ENCODE results near the gene SCD5. TPM values are rescaled to one million over a fixed set of nuclear protein-coding genes. Genes with fewer than 3 reads are reported as not detected.

The SCD5 gene
- total RNA-seq, 1 donor: 1.0 TPM

DNA sequence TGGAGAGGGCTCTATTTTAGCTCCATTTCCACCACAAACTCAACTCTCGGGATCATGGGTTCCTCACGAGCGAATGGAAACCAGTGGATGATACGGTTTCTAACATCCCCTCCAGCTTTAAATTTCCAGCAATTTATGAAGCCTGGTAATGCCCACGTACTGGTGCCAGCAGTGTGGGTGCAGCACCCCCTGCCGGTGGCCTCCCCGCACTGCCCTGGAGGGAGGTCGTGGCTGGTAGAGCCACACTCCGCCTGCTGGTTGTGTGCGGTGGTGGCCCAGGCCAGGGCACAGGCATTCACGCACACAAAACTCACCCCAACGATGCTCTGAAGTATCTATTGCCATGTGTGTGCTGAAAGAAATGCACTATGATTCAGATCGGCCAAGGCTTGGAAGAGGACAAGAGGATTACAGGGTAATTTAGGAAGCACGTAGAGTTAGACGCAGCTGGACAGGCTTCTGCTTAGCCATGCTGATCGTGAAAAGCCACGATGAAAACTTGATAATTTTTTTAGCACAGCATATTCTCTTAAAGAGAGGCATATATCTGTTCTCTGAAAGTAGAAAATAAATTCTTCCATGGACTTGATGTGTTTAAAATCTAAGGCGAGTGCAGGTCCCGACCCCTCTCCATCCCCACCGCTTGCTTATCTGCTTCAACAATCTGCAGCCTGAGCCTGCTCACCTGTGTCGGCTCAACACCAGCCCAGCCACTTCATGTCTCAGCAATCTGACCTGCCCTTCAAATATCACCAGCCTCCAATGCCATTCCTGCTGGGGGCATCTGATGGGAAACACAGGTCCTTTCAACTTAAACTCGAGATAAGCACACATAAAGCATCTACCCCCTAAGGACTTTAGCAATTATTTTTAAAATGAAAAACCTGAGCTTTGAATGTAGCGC, 59.1 kb downstream of the SCD5 start:
- no peak overlapping the region for H3K4me3 ChIP-seq (ENCODE audit: low read length)
- H3K9me3 ChIP-seq (ENCODE audit: low read depth, low read length): no peaks in the 10 kb centered on the region
- H3K4me1 ChIP-seq (ENCODE audit: insufficient read depth, low read length): no peaks in the 10 kb centered on the region
- H3K27me3 ChIP-seq (ENCODE audit: insufficient read depth, low read length): no peaks in the 10 kb centered on the region

DNA sequence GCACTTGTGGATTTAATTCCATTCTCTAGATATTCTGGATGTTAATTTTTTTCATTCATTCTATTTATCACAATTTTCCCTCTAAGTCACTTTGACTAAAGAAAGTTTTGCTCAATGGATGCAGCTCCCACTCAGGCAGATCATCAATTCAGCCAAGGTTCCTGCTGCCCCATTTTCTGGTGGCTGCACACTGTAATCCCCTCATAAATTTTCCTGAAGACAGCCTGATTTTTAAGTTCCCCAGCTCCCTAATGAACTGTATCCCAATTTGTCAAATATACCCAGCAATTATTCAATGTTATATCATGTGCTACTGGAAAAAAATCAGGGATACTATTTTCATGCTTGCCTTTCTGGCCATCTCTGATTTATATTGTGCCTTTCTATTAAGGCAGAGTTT, 61.2 kb downstream of the SCD5 start:
- Histone ChIP-seq H3K4me1 (ENCODE audit: insufficient read depth, low read length) (no peaks in the 10 kb centered on the region), H3K4me3 (ENCODE audit: low read length) (no peak overlapping the region), H3K27me3 (ENCODE audit: insufficient read depth, low read length) (no peaks in the 10 kb centered on the region), H3K9me3 (ENCODE audit: low read depth, low read length) (no peaks in the 10 kb centered on the region)

DNA sequence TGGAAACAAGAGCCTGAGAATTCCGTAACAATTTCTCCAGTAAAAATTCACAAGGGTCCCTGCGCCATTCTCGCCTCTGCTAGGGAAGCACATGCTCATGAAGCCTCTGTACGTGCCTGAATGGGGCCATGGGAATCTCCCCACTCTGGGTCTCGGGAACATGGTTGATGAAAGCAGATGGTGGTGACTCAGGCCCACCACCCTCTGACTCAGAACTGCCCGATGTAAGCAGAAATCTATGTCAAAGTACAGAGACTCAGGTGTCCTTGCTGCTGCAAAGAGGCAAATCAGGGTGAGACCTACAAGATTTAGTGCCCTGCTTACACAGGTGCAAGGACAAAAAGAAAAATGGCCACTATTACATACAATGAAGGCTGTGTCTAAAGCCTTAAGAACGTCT, 65.0 kb downstream of the SCD5 start:
- H3K4me1 ChIP-seq (ENCODE audit: insufficient read depth, low read length): no peaks in the 10 kb centered on the region
- H3K9me3 ChIP-seq (ENCODE audit: low read depth, low read length): no peaks in the 10 kb centered on the region
- H3K4me3 ChIP-seq (ENCODE audit: low read length): no peak overlapping the region
- no peaks in the 10 kb centered on the region for H3K27me3 ChIP-seq (ENCODE audit: insufficient read depth, low read length)

DNA sequence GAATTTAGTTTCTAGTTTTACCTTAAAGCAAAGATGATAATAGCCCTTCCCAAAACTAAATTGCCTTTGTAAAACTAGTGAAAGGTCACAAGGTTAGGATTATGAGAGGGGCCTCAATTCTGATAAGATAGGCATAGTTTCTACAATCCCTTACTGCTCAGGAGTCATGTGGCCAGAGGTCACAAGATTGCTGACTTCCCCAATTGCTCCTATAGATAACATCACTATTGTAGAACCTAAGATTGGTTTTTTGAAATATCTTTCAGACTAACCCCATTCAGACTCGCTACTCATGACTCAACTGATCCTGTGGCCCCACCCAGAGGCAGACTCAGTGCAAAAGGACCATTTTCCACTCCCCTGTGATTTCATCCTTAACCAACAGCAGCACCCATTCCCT, 70.3 kb downstream of the SCD5 start:
- Histone ChIP-seq H3K4me3 (ENCODE audit: low read length) (no peak overlapping the region), H3K9me3 (ENCODE audit: low read depth, low read length) (no peaks in the 10 kb centered on the region), H3K4me1 (ENCODE audit: insufficient read depth, low read length) (no peaks in the 10 kb centered on the region), H3K27me3 (ENCODE audit: insufficient read depth, low read length) (no peaks in the 10 kb centered on the region)

DNA sequence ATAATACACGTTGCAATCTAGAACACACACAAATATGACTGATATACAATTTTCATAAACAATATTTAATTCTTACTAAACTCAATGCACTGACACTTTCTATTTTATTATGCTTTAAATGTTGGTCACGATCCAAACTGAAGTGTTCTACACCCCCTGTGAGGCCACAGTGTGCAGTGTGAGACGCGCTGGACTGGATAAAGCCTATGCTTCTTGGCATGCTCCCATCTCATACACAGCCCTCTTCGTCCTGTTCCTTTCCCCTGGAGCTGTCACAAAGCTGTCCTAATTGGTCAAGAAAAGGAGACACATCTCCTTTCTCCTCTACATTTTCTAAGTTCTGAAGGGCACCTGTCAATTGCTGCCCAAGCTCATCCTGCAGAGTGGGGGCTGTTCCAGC, 72.0 kb downstream of the SCD5 start:
- H3K4me1 ChIP-seq (ENCODE audit: insufficient read depth, low read length): no peaks in the 10 kb centered on the region
- no peaks in the 10 kb centered on the region for H3K9me3 ChIP-seq (ENCODE audit: low read depth, low read length)
- no peaks in the 10 kb centered on the region for H3K27me3 ChIP-seq (ENCODE audit: insufficient read depth, low read length)
- no peak overlapping the region for H3K4me3 ChIP-seq (ENCODE audit: low read length)

DNA sequence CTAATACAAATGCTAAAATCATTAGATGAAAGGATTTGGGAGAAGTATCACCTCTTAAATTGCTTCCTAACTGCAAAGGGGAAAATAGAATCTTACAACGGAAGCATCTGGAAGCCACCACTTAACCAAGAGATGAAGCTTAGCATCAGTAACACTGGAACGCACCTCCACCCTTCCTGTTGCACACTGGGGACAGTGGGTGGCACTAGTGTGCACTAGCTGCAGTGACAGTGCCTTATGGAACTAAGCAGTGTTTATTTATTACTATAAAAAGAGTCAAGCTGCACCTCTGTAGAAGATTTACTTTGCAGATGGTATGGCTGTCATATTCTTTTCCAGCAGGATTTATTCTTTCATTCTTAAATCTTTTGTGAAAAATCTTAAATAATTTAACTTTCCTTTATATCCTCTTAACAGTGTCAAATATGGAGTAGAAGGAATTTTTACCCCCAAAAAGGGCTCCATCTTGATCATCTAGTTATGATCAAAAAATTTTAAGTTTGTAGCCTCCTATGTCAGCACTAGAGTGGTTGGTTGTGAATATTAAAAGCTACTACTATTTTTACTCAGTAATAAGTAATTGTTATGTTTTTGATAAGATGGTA, 76.7 kb downstream of the SCD5 start:
- Histone ChIP-seq H3K4me1 (ENCODE audit: insufficient read depth, low read length) (no peaks in the 10 kb centered on the region), H3K9me3 (ENCODE audit: low read depth, low read length) (no peaks in the 10 kb centered on the region), H3K27me3 (ENCODE audit: insufficient read depth, low read length) (no peaks in the 10 kb centered on the region), H3K4me3 (ENCODE audit: low read length) (no peak overlapping the region)

DNA sequence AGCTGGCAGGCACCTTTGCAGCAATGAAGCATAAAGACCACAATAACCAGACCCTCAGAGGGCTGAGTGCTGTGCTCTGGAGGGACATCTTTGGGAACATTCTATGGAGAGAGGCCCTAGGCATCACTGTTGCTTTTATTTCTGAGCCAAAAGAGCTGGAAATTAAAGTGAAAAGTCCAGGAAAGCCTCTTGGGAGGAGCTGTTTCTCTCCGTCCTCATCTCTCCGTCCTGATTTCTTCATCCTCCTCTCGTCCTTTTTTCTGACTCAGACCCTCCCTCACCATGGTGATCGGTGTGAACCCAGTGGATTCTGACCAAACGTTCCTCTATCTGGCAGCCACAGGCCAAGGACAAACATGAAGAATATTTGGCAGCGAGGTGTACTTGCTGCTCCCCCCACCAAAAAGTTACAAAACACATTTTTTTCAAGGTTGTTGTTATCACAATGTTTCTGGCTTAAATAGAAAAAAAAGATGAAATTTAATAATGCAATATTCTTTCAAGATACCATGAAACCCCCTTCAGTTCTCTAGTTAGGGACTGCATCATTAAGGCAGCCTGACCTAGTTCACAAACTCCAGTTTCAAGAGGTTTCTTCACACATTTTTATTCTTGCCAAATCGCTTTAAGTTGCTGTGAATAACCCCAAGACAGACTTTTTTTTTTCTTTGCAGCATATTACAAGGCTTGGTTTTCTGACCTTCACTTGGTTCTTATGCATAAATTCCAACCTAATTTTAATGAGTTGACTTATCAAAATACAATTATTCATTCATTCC, 80.2 kb downstream of the SCD5 start:
- H3K27me3 ChIP-seq (ENCODE audit: insufficient read depth, low read length): no peaks in the 10 kb centered on the region
- H3K4me3 ChIP-seq (ENCODE audit: low read length): no peak overlapping the region
- peaks cover 4% of the 10 kb centered on the region for H3K4me1 ChIP-seq (ENCODE audit: insufficient read depth, low read length)
- no peaks in the 10 kb centered on the region for H3K9me3 ChIP-seq (ENCODE audit: low read depth, low read length)

DNA sequence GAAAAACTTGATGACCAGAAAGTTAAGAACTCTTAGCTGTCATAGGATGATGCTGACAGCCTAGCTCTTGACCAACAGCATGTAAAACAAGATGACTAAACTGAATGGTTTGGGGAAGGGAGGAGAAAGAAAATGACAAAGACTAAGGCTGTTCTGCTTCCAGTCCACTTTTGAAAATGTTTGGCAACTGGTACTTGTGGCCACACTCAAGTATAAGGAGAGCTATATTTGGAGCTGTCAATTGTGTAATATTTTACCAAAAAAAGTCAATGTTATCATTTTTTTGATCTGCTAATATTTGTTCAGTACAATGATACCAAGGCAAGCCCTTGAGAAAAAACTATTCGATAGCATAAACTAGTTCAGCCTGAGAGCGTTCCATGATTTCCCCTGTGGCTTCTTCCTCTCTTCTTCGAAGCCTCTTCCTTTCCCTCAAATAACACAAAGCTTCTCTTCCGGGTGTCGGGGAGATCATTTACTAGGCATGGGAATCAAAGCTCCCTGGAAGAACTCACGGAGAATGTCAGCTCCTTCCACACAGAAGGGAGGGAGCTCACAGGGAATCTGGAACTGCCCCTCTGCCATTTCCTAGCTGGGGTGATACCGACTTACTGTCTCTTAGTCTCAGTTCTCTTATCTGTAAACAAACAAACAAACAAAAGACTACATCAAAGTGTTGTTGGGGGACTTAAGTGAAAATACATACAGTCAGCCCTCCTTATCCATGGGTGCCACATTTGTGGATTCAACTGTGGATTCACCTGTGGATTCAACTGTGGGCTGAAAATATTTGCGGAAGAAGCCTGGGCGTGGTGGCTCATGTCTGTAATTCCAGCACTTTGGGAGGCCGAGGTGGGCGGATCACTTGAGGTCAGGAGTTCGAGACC, 82.6 kb downstream of the SCD5 start:
- H3K4me3 ChIP-seq (ENCODE audit: low read length): no peak overlapping the region
- H3K27me3 ChIP-seq (ENCODE audit: insufficient read depth, low read length): no peaks in the 10 kb centered on the region
- H3K9me3 ChIP-seq (ENCODE audit: low read depth, low read length): no peaks in the 10 kb centered on the region

DNA sequence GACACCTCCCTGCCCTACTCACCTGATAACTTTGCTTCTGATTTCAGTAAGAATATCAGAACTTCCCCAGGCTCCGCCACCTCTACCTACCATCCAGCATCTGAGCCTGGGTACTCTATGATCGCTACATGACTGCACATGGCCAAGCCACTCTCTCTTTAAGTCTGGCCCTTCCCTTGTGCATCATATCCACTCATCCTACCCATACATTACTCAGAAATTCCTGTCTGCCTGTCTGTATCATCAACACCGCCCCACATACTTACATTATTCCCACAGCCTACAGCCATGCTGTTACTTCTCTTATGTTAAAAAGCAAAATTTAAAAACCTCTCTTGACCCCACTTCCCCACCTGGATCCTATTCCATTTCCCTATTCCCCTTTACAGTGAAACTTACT, 84.7 kb downstream of the SCD5 start:
- Histone ChIP-seq H3K4me1 (ENCODE audit: insufficient read depth, low read length) (peaks cover 4% of the 10 kb centered on the region), H3K9me3 (ENCODE audit: low read depth, low read length) (no peaks in the 10 kb centered on the region), H3K4me3 (ENCODE audit: low read length) (no peak overlapping the region), H3K27me3 (ENCODE audit: insufficient read depth, low read length) (no peaks in the 10 kb centered on the region)

More for the DNA sequence above, 82.6 kb downstream of the SCD5 start:
- peaks cover 4% of the 10 kb centered on the region for H3K4me1 ChIP-seq (ENCODE audit: insufficient read depth, low read length)

DNA sequence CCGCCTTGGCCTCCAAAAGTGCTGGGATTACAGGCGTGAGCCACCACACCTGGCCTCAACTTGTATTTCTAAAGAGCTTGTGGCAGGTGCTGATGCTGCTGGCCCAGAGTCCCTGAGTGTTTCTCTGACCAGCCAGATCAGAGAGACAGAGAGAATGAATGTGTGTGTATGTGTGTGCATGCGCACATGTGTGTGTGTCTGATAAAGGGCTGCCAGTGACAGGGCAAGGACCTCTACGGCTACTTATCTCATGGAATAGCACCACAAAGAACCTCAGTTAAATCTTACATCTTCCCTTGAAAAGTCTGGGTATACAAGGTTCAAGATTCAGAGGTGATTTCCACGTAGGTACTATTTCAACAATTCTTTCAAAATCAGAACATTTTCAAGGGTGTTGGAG, 86.0 kb downstream of the SCD5 start:
- H3K27me3 ChIP-seq (ENCODE audit: insufficient read depth, low read length): no peaks in the 10 kb centered on the region

DNA sequence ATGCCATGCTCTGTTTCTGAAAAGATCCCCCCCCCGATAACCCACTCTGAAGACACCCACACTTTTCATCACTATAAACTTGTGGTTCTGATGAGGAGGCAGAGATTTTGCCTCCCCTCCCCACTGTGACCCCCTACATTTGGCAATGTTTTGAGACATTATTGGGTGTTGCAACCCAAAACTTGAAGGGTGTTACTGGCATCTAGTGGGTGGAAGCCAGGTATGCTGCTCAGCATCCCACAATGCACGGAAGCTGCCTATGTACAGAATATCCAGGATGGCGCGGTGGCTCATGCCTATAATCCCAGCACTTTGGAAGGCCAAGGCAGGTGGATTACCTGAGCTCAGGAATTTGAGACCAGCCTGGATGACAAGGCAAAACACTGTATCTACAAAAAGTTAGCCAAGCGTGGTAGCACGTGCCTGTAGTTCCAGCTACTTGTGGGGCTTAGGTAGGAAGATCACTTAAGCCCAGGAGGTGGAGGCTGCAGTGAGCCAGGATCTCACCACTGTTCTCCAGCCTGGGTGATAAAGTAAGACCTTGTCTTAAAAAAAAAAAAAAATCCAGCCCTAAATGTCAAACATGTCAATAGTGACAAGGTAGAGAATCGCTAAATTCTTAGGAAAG, 87.3 kb downstream of the SCD5 start:
- no peaks in the 10 kb centered on the region for H3K27me3 ChIP-seq (ENCODE audit: insufficient read depth, low read length)
- H3K4me1 ChIP-seq (ENCODE audit: insufficient read depth, low read length): peaks cover 4% of the 10 kb centered on the region
- H3K9me3 ChIP-seq (ENCODE audit: low read depth, low read length): no peaks in the 10 kb centered on the region
- no peak overlapping the region for H3K4me3 ChIP-seq (ENCODE audit: low read length)

More for the DNA sequence above, 86.0 kb downstream of the SCD5 start:
- H3K4me1 ChIP-seq (ENCODE audit: insufficient read depth, low read length): peaks cover 4% of the 10 kb centered on the region
- no peak overlapping the region for H3K4me3 ChIP-seq (ENCODE audit: low read length)
- no peaks in the 10 kb centered on the region for H3K9me3 ChIP-seq (ENCODE audit: low read depth, low read length)

DNA sequence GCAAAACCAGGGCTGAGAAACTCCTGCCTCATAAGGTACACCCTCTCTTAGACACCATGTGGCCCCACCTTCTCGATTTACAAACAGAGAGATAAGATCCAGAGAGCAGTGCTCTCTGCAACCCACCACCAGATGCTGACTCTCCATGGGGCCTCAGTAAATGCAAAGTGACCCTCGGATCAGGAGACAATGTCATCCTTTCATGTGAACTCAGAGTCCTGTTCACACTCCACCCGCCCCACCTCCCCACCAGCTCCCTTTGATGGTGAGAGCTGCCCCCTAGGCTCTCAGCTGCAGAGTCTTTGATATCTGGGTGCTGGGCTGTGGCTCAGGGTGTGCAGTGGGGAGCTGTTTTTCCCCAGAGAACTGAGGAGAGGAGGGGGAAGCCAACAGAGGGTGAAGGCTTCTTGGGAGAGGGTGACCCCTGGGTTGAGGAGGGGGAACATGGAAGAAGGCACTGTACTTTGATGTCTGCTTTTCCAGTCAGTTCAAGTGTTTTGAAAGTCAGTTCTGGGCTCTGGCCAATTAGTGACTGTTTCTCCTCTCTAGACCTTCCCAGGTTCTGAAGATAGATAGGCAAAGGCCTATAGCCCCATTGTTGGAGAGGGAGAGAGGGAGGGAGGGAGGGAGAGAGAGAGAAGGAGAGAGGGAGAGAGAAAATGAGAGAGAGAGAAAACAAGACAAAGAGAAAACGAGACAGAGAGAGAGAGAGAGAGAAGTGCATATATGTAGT, 88.2 kb downstream of the SCD5 start:
- Histone ChIP-seq H3K27me3 (ENCODE audit: insufficient read depth, low read length) (no peaks in the 10 kb centered on the region), H3K9me3 (ENCODE audit: low read depth, low read length) (no peaks in the 10 kb centered on the region), H3K4me3 (ENCODE audit: low read length) (no peak overlapping the region), H3K4me1 (ENCODE audit: insufficient read depth, low read length) (peaks cover 3% of the 10 kb centered on the region)

DNA sequence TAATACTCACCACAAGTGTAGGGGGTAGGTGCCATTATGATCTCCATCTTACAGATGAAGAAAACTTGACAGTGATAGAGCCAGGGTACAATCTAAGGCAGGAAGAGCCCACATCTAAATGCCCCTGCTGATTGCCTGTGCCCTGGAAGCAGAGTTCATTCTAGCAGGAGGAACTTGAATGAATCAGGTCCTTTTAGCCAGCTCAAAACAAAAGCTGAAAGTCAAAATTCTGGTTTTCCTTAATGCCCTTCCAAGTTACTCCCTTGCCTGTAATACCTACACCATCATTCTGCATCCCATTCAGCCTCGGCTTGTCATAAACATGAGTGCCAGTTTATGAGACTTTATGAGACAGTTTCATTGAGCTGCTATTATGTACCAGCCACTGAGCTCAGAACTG, 89.6 kb downstream of the SCD5 start:
- Histone ChIP-seq H3K4me1 (ENCODE audit: insufficient read depth, low read length) (no peaks in the 10 kb centered on the region), H3K27me3 (ENCODE audit: insufficient read depth, low read length) (no peaks in the 10 kb centered on the region), H3K9me3 (ENCODE audit: low read depth, low read length) (no peaks in the 10 kb centered on the region), H3K4me3 (ENCODE audit: low read length) (no peak overlapping the region)

Data from mononuclear cell (primary cell).